ENCODE data around the gene ZNF236. TPM values are rescaled to one million over a fixed set of nuclear protein-coding genes. Genes with fewer than 3 reads are reported as not detected.
"Not testable (repeated sequence)": the region's sequence is repeated elsewhere in the genome, so short reads cannot be mapped to it uniquely, and the experiment has no call there.

ZNF236 gene
- total RNA-seq, 1 experiment from 2014 or later = 6.3 TPM

GRCh38 chr18:76984193-76985155 lies 162.1 kb downstream of the ZNF236 start:
- no peak overlapping the region for H3K4me3 ChIP-seq
- no peak for DNase-seq (ENCODE audit: low read depth in 1 of 2, low spot score in 2 of 2)
- no peaks in the 10 kb centered on the region for H3K36me3 ChIP-seq
- H3K4me1 ChIP-seq (replicated peaks) = no peaks in the 10 kb centered on the region
- no peaks in the 10 kb centered on the region for H3K9me3 ChIP-seq (replicated peaks)
- peaks cover 4% of the 10 kb centered on the region; the same call in 1 of the 2 replicates for H3K27me3 ChIP-seq (replicated peaks)
- H3K27ac ChIP-seq = no peak overlapping the region

- H3K27ac ChIP-seq = no peak overlapping the region
- H3K4me3 ChIP-seq = no peak overlapping the region
- H3K9me3 ChIP-seq (replicated peaks) = no peaks in the 10 kb centered on the region
- DNase-seq (ENCODE audit: low read depth in 1 of 2, low spot score in 2 of 2) = no peak
- H3K36me3 ChIP-seq = no peaks in the 10 kb centered on the region
- H3K27me3 ChIP-seq (replicated peaks) = peaks cover 4% of the 10 kb centered on the region; the same call in 1 of the 2 replicates
- no peaks in the 10 kb centered on the region for H3K4me1 ChIP-seq (replicated peaks)
Observed at GRCh38 chr18:76985156-76985950, 163.0 kb downstream of the ZNF236 start.

- no peaks in the 10 kb centered on the region for H3K9me3 ChIP-seq (replicated peaks)
- H3K27ac ChIP-seq = no peak overlapping the region
- H3K4me1 ChIP-seq (replicated peaks) = no peaks in the 10 kb centered on the region
- H3K36me3 ChIP-seq = no peaks in the 10 kb centered on the region
- no peak overlapping the region for H3K4me3 ChIP-seq
- DNase-seq (ENCODE audit: low read depth in 1 of 2, low spot score in 2 of 2) = no peak
- peaks cover 4% of the 10 kb centered on the region; the same call in 1 of the 2 replicates for H3K27me3 ChIP-seq (replicated peaks)
Observed at GRCh38 chr18:76985951-76986236, 163.5 kb downstream of the ZNF236 start.

GRCh38 chr18:76986406-76986805 lies 164.0 kb downstream of the ZNF236 start:
- Histone ChIP-seq H3K36me3 (no peaks in the 10 kb centered on the region), H3K27ac (no peak overlapping the region), H3K4me3 (no peak overlapping the region), H3K9me3 (replicated peaks) (no peaks in the 10 kb centered on the region), H3K27me3 (replicated peaks) (peaks cover 4% of the 10 kb centered on the region; the same call in 1 of the 2 replicates), H3K4me1 (replicated peaks) (no peaks in the 10 kb centered on the region)
- DNase-seq (ENCODE audit: low read depth in 1 of 2, low spot score in 2 of 2) = no peak

- peak in 1 of 2 experiments; percentile 37 for DNase-seq (ENCODE audit: low read depth in 1 of 2, low spot score in 2 of 2)
- Histone ChIP-seq H3K27me3 (replicated peaks) (peaks cover 9% of the 10 kb centered on the region; the same call in 1 of the 2 replicates), H3K4me1 (replicated peaks) (no peaks in the 10 kb centered on the region), H3K36me3 (no peaks in the 10 kb centered on the region), H3K27ac (no peak overlapping the region), H3K4me3 (no peak overlapping the region), H3K9me3 (replicated peaks) (no peaks in the 10 kb centered on the region)
Observed at GRCh38 chr18:76988031-76988826, 165.9 kb downstream of the ZNF236 start.

GRCh38 chr18:76988827-76989646 lies 166.7 kb downstream of the ZNF236 start:
- no peak overlapping the region for H3K27ac ChIP-seq
- no peaks in the 10 kb centered on the region for H3K4me1 ChIP-seq (replicated peaks)
- H3K9me3 ChIP-seq (replicated peaks) = no peaks in the 10 kb centered on the region
- no peak for DNase-seq (ENCODE audit: low read depth in 1 of 2, low spot score in 2 of 2)
- H3K4me3 ChIP-seq = no peak overlapping the region
- no peaks in the 10 kb centered on the region for H3K36me3 ChIP-seq
- H3K27me3 ChIP-seq (replicated peaks) = peaks cover 14% of the 10 kb centered on the region

- Histone ChIP-seq H3K27ac (no peak overlapping the region), H3K4me3 (no peak overlapping the region), H3K4me1 (replicated peaks) (no peaks in the 10 kb centered on the region), H3K27me3 (replicated peaks) (peaks cover 21% of the 10 kb centered on the region), H3K9me3 (replicated peaks) (no peaks in the 10 kb centered on the region), H3K36me3 (no peaks in the 10 kb centered on the region)
- DNase-seq (ENCODE audit: low read depth in 1 of 2, low spot score in 2 of 2) = no peak
Observed at GRCh38 chr18:76989647-76990190, 167.4 kb downstream of the ZNF236 start.

- not testable (repeated sequence) for H3K4me1 ChIP-seq (replicated peaks); DNase-seq (ENCODE audit: low read depth in 1 of 2, low spot score in 2 of 2); H3K4me3 ChIP-seq; H3K9me3 ChIP-seq (replicated peaks); H3K27ac ChIP-seq; H3K36me3 ChIP-seq
- H3K27me3 ChIP-seq (replicated peaks) = peaks cover 27% of the 10 kb centered on the region
Observed at GRCh38 chr18:76990343-76991020, 168.1 kb downstream of the ZNF236 start.

GRCh38 chr18:76991021-76991688 lies 168.8 kb downstream of the ZNF236 start:
- Histone ChIP-seq H3K27me3 (replicated peaks) (peaks cover 27% of the 10 kb centered on the region), H3K4me3 (no peak overlapping the region), H3K9me3 (replicated peaks) (no peaks in the 10 kb centered on the region), H3K4me1 (replicated peaks) (peaks cover 11% of the 10 kb centered on the region), H3K27ac (no peak overlapping the region), H3K36me3 (no peaks in the 10 kb centered on the region)
- no peak for DNase-seq (ENCODE audit: low read depth in 1 of 2, low spot score in 2 of 2)

- H3K27me3 ChIP-seq (replicated peaks) = peaks cover 23% of the 10 kb centered on the region
- H3K27ac ChIP-seq = no peak overlapping the region
- no peaks in the 10 kb centered on the region for H3K36me3 ChIP-seq
- H3K9me3 ChIP-seq (replicated peaks) = no peaks in the 10 kb centered on the region
- H3K4me3 ChIP-seq = no peak overlapping the region
- DNase-seq (ENCODE audit: low read depth in 1 of 2, low spot score in 2 of 2) = no peak
- H3K4me1 ChIP-seq (replicated peaks) = peaks cover 22% of the 10 kb centered on the region
Observed at GRCh38 chr18:76992226-76993084, 170.1 kb downstream of the ZNF236 start.

GRCh38 chr18:76993085-76993382 lies 170.7 kb downstream of the ZNF236 start:
- Histone ChIP-seq H3K9me3 (replicated peaks) (no peaks in the 10 kb centered on the region), H3K27me3 (replicated peaks) (peaks cover 23% of the 10 kb centered on the region), H3K27ac (no peak overlapping the region), H3K4me1 (replicated peaks) (peaks cover 22% of the 10 kb centered on the region), H3K4me3 (no peak overlapping the region), H3K36me3 (no peaks in the 10 kb centered on the region)
- no peak for DNase-seq (ENCODE audit: low read depth in 1 of 2, low spot score in 2 of 2)
